ENCODE measurements around the gene CAMK1D. TPM values are rescaled to one million over a fixed set of nuclear protein-coding genes. Genes with fewer than 3 reads are reported as not detected.

Gene CAMK1D
- total and polyA plus RNA-seq, 10 of the 15 experiments (the other 5 are each of a cell fraction or from before 2014, with no cell fraction given), result 2.1 to 35.5 (median 14.7) TPM

DNA sequence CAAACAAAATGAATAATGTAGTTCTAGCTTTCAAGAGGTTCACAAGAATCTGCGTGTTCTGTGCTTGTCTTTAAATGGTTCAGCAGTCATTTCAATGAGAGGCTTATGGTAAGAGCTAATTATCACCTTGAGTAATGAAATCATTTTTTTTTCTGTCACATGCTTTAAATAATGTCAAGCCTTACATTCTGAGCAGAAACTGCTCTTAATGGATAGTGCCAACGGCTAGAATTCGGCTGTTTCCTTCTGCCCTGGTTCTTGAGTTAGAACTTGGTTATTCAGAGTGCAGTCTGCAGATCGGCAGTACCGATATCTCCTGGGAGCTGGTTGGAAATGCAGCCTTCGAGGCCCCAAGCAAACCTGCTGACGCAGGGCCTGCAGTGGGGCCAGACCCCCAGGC lies 316.2 kb downstream of the CAMK1D start (continued):
- TF ChIP-seq, protein P1, sequence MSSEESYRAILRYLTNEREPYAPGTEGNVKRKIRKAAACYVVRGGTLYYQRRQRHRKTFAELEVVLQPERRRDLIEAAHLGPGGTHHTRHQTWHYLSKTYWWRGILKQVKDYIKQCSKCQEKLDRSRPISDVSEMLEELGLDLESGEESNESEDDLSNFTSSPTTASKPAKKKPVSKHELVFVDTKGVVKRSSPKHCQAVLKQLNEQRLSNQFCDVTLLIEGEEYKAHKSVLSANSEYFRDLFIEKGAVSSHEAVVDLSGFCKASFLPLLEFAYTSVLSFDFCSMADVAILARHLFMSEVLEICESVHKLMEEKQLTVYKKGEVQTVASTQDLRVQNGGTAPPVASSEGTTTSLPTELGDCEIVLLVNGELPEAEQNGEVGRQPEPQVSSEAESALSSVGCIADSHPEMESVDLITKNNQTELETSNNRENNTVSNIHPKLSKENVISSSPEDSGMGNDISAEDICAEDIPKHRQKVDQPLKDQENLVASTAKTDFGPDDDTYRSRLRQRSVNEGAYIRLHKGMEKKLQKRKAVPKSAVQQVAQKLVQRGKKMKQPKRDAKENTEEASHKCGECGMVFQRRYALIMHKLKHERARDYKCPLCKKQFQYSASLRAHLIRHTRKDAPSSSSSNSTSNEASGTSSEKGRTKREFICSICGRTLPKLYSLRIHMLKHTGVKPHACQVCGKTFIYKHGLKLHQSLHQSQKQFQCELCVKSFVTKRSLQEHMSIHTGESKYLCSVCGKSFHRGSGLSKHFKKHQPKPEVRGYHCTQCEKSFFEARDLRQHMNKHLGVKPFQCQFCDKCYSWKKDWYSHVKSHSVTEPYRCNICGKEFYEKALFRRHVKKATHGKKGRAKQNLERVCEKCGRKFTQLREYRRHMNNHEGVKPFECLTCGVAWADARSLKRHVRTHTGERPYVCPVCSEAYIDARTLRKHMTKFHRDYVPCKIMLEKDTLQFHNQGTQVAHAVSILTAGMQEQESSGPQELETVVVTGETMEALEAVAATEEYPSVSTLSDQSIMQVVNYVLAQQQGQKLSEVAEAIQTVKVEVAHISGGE (CRISPR knock-in tag; IDR thresholded peaks at IDR 0.05), result no peak
- TF ChIP-seq RFX5 (IDR thresholded peaks at IDR 0.05; ENCODE audit: low read depth, low read length) (no peak), ASH2L (IDR thresholded peaks at IDR 0.05; ENCODE audit: borderline replicate concordance, low read depth) (no peak), JUND (IDR thresholded peaks at IDR 0.05; ENCODE audit: low read depth, low read length) (no peak)

DNA sequence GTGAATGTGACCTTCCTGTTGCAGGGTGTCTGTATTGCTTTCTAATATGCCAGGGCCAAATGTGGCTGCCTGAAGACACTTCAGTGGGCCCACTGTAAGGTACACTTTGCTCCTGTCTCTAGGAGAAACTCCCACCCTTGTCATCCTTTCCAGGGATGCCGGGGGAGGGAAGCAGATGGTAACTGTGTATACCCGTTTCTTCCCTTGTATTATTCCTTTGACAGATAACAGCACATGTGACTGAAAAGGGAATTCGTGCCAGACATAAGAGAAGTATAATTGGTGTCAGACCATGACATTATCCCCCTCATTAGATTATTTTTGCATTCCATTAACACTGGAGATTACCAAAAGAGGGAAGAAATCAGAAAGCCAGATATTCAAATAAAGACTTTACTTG lies 317.7 kb downstream of the CAMK1D start:
- intact Hi-C loops (cut with micrococcal nuclease; ENCODE audit: unreplicated experiment), result no loop called here
- H3K79me2 ChIP-seq (ENCODE audit: control insufficient read depth, insufficient read depth, low read length), result no peaks in the 10 kb centered on the region
- FAIRE-seq, result no peak
- BruUV-seq (replicated peaks), result no TSS peak
- H2AFZ ChIP-seq (ENCODE audit: control insufficient read depth, low read depth, low read length), result no peak overlapping the region
- H3K27me3 ChIP-seq (replicated peaks in 1 of 2; ENCODE audit: control insufficient read depth in 2 of 2, insufficient read depth in 2 of 2, low read length in 1 of 2), result no peaks in the 10 kb centered on the region
- SMC1A ChIA-PET (ENCODE audit: uncharacterized antibody, unreplicated experiment), result interaction anchor here (0.9 kb wide), 1 partner anchor 11 kb away, joined by 3 read pairs; no protein-coding TSS in a partner anchor
- DNase-seq (ENCODE audit: low read depth, low spot score), result no peak
- H3K36me3 ChIP-seq (ENCODE audit: control insufficient read depth in 2 of 2, insufficient read depth in 2 of 2, low read length in 1 of 2), result no peaks in the 10 kb centered on the region
- no peaks in the 10 kb centered on the region; the same call in 2 of the 3 replicates for H3K9me3 ChIP-seq (replicated peaks; ENCODE audit: control insufficient read depth, insufficient read depth, low read length)
- no peaks in the 10 kb centered on the region for H4K20me1 ChIP-seq (ENCODE audit: control insufficient read depth, insufficient read depth)
- no peak overlapping the region for H3K9ac ChIP-seq (ENCODE audit: control insufficient read depth, insufficient read depth, low read length)
- WGBS (ENCODE audit: insufficient coverage, insufficient replicate concordance, low lambda C conversion rate, missing lambda C conversion rate), result 81% methylated on average over 3 of the region's 3 CpGs
- CTCF ChIA-PET, result interaction anchor here (1.7 kb wide), 1 partner anchor 11 kb away, joined by 8 read pairs; no protein-coding TSS in a partner anchor
- RAD21 ChIA-PET (ENCODE audit: unreplicated experiment), result no interaction called here
- in situ Hi-C loops (cut with MboI), result no loop called here
- H3K4me3 ChIP-seq, result no peak overlapping the region
- POLR2A ChIA-PET, result no interaction called here
- no peak overlapping the region for H3K4me2 ChIP-seq (ENCODE audit: control insufficient read depth, insufficient read depth)
- ATAC-seq, result no peak
- H3K27ac ChIP-seq (ENCODE audit: control insufficient read depth, insufficient read depth), result no peak overlapping the region
- H3K4me1 ChIP-seq (ENCODE audit: control insufficient read depth, insufficient read depth, low read length), result no peaks in the 10 kb centered on the region
- TF ChIP-seq SMC3 (IDR thresholded peaks at IDR 0.05; ENCODE audit: borderline replicate concordance, low read length) (no peak), ASH2L (IDR thresholded peaks at IDR 0.05; ENCODE audit: borderline replicate concordance, low read depth) (no peak), RFX5 (IDR thresholded peaks at IDR 0.05; ENCODE audit: low read depth, low read length) (no peak), FOXM1 (IDR thresholded peaks at IDR 0.05; ENCODE audit: low read depth, low read length) (no peak), NR2F1 (conservative IDR thresholded peaks at IDR 0.05) (no peak), ZNF24 (IDR thresholded peaks at IDR 0.05) (no peak), NFXL1 (IDR thresholded peaks at IDR 0.05; ENCODE audit: borderline replicate concordance) (no peak), SP1 (IDR thresholded peaks at IDR 0.05; ENCODE audit: low read depth, low read length) (no peak), POLR2AphosphoS2 (IDR thresholded peaks at IDR 0.05; ENCODE audit: low read depth, low read length) (no peak), ZBED1 (IDR thresholded peaks at IDR 0.05; ENCODE audit: borderline replicate concordance) (no peak), IKZF2 (IDR thresholded peaks at IDR 0.05) (no peak)
- TF ChIP-seq, protein P2, sequence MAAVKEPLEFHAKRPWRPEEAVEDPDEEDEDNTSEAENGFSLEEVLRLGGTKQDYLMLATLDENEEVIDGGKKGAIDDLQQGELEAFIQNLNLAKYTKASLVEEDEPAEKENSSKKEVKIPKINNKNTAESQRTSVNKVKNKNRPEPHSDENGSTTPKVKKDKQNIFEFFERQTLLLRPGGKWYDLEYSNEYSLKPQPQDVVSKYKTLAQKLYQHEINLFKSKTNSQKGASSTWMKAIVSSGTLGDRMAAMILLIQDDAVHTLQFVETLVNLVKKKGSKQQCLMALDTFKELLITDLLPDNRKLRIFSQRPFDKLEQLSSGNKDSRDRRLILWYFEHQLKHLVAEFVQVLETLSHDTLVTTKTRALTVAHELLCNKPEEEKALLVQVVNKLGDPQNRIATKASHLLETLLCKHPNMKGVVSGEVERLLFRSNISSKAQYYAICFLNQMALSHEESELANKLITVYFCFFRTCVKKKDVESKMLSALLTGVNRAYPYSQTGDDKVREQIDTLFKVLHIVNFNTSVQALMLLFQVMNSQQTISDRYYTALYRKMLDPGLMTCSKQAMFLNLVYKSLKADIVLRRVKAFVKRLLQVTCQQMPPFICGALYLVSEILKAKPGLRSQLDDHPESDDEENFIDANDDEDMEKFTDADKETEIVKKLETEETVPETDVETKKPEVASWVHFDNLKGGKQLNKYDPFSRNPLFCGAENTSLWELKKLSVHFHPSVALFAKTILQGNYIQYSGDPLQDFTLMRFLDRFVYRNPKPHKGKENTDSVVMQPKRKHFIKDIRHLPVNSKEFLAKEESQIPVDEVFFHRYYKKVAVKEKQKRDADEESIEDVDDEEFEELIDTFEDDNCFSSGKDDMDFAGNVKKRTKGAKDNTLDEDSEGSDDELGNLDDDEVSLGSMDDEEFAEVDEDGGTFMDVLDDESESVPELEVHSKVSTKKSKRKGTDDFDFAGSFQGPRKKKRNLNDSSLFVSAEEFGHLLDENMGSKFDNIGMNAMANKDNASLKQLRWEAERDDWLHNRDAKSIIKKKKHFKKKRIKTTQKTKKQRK (IDR thresholded peaks at IDR 0.05; ENCODE audit: low read depth, low read length), result no peak

Measured in GM12878 (cell line).